Testis (tissue), 3 donors: ENCODE data around the gene COL23A1. TPM values are rescaled to one million over a fixed set of nuclear protein-coding genes. Genes with fewer than 3 reads are reported as not detected.

Experiments used
- DNase-seq: peaks from one replicate; pipeline ENCODE4 v3.0.0-alpha.2; 2019
- H3K27ac ChIP-seq, 2 donors: fragments of 200-600 bp; sonication (generic); one replicate each; pipeline ENCODE4 v1.5.1; 2019
- H3K27me3 ChIP-seq: fragments of 200-600 bp; sonication (generic); one replicate; pipeline ENCODE4 v1.5.1; 2019
- H3K36me3 ChIP-seq: fragments of 200-600 bp; sonication (generic); one replicate; pipeline ENCODE4 v1.5.1; 2017; ENCODE audit warnings: low read depth; ENCODE audit errors: missing control alignments
- H3K4me1 ChIP-seq: fragments of 200-600 bp; sonication (generic); one replicate; pipeline ENCODE4 v1.5.1; 2019
- H3K4me3 ChIP-seq, 2 donors: fragments of 200-600 bp; sonication (generic); one replicate each; pipeline ENCODE4 v1.5.1; 2017 to 2019
- H3K9me3 ChIP-seq: fragments of 200-600 bp; sonication (generic); one replicate; pipeline ENCODE4 v1.5.1; 2017
- CTCF ChIP-seq, 3 experiments: fragments of 450-650 bp in 2 of 3; fragments of 200-600 bp in 1 of 3; sonication (generic) in 1 of 3; IDR thresholded peaks; one replicate each; pipeline ENCODE4 v1.5.1; 2016 to 2019; ENCODE audit warnings: antibody characterized with exemption in 3 of 3, mild to moderate bottlenecking in 2 of 3, moderate library complexity in 1 of 3
- POLR2A ChIP-seq: fragments of 450-650 bp; IDR thresholded peaks from one replicate; pipeline ENCODE4 v1.6.1; 2017; ENCODE audit warnings: antibody characterized with exemption, mild to moderate bottlenecking, moderate library complexity
- WGBS, 2 donors: methylation state at CpG; one replicate each; pipeline ENCODE4 v1.1.5; 2018; 5-methylcytosine and 5-hydroxymethylcytosine counted together
- intact Hi-C: fragments of 100-400 bp; cut with DNase I; formaldehyde crosslinking; loops from one replicate; pipeline ENCODE4 v1.15.1; 2023; ENCODE audit warnings: low total_unique reads
- polyA plus RNA-seq: library from polyadenylated mRNA; stranded (reverse); fragments of 350-450 nt; fragmentation: Illumina TruSeq; extraction: RNeasy Lipid Tissue Mini Kit (QIAGEN cat#74804); gene quantifications from one replicate; pipeline ENCODE4 v1.2.3, GENCODE V29; 2014; ENCODE audit warnings: low read depth, low replicate concordance; ENCODE audit not compliant: insufficient read depth
- total RNA-seq, 2 donors: library from RNA; depleted of rRNA; stranded (reverse); fragments of >200 nt; gene quantifications; one replicate each; pipeline ENCODE4 v1.2.3, GENCODE V29; 2016

The COL23A1 gene
- total and polyA plus RNA-seq, 3 donors from 2014 or later, result 4.3 to 5.5 (median 5.0) TPM

GRCh38 chr5:178246624-178247279 is 343.4 kb downstream of the COL23A1 start:
- no peak overlapping the region for H3K4me3 ChIP-seq
- intact Hi-C loops, result no loop called here
- TF ChIP-seq CTCF (IDR thresholded peaks at IDR 0.05) (no peak), POLR2A (no peak)
- no peaks in the 10 kb centered on the region for H3K36me3 ChIP-seq
- WGBS, 2 donors, result 85 to 86% methylated on average over 12 to 15 of the region's 15 CpGs
- H3K27ac ChIP-seq, result no peak overlapping the region
- H3K4me1 ChIP-seq, result no peaks in the 10 kb centered on the region
- no peaks in the 10 kb centered on the region for H3K27me3 ChIP-seq
- no peaks in the 10 kb centered on the region for H3K9me3 ChIP-seq
- DNase-seq, result no peak

DNA sequence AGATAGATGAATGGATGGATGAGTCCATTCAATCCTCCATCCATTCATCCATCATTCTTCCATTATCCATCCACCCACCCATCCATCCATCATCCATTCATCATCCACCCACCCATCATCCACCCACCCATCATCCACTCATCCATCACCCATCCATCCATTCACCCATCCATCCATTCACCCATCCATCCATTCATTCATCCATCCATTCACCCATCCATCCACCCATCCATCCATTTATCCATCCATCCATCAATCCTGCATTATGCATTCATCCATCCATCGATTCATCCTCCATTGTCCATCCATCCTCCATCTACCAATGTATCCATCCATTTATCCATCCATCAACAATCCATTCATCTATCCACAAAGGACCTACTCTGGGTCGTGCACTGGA is 344.8 kb downstream of the COL23A1 start:
- intact Hi-C loops, result no loop called here
- Histone ChIP-seq H3K9me3 (no peaks in the 10 kb centered on the region), H3K4me1 (no peaks in the 10 kb centered on the region), H3K27ac (no peak overlapping the region), H3K4me3 (no peak overlapping the region), H3K27me3 (no peaks in the 10 kb centered on the region), H3K36me3 (no peaks in the 10 kb centered on the region)
- 85 to 89% methylated on average over 2 of the region's 2 CpGs for WGBS, 2 donors
- TF ChIP-seq POLR2A, result no peak
- TF ChIP-seq CTCF (IDR thresholded peaks at IDR 0.05), result no peak
- no peak for DNase-seq

DNA sequence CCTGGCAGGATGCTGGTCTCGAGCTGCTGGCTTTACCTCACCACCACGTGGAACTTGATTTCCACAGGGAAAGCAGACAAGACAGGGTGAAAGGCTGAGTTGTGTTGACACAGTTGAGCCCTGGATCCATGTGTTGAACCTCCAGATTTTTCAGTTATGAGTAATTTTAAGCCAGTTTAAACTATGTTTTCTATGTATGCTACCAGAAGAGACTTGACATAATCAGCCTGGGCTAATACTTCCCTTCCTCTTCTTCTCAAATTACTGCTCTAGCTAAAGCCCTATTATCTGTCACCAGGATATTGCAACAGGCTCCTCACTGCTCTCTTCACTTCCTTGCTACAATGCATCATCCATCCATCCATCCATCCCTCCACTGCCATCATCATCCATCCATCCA is 345.6 kb downstream of the COL23A1 start:
- no peaks in the 10 kb centered on the region for H3K27me3 ChIP-seq
- no peak for TF ChIP-seq POLR2A
- no peak for TF ChIP-seq CTCF (IDR thresholded peaks at IDR 0.05)
- no peaks in the 10 kb centered on the region for H3K4me1 ChIP-seq
- no peaks in the 10 kb centered on the region for H3K9me3 ChIP-seq
- no peak overlapping the region for H3K4me3 ChIP-seq
- intact Hi-C loops, result no loop called here
- H3K27ac ChIP-seq, result no peak overlapping the region
- no peak for DNase-seq
- no peaks in the 10 kb centered on the region for H3K36me3 ChIP-seq
- 84 to 94% methylated on average over 2 of the region's 2 CpGs for WGBS, 2 donors

DNA sequence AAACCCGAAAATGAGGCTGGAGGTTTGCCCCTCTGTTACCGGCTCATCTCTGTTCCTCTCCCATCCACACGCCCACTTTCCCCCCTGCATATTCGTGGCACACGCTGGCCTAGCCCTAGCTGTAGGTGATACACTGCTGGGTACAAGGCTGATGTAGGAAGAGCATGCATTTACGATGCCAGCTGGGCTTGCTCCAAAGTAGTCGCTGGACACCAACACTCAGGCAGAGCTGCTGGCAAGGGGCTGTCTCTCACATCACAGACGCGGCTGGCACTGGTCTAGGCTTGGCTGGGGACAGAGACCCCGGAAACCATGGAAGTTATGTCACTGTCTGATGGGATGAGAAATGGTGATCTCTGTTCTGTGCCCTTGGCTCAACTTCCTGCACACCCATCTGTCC is 347.8 kb downstream of the COL23A1 start:
- H3K9me3 ChIP-seq, result no peaks in the 10 kb centered on the region
- no peaks in the 10 kb centered on the region for H3K27me3 ChIP-seq
- WGBS, 2 donors, result 86 to 91% methylated on average over 10 of the region's 10 CpGs
- no peak overlapping the region for H3K4me3 ChIP-seq
- H3K4me1 ChIP-seq, result peaks cover 6% of the 10 kb centered on the region
- H3K36me3 ChIP-seq, result no peaks in the 10 kb centered on the region
- intact Hi-C loops, result no loop called here
- no peak overlapping the region for H3K27ac ChIP-seq
- TF ChIP-seq CTCF (IDR thresholded peaks at IDR 0.05) (no peak), POLR2A (no peak)
- DNase-seq, result no peak

- no peak overlapping the region for H3K27ac ChIP-seq
- 81% methylated on average over 15 of the region's 15 CpGs for WGBS, 2 donors
- no peaks in the 10 kb centered on the region for H3K9me3 ChIP-seq
- H3K4me3 ChIP-seq, result no peak overlapping the region
- H3K27me3 ChIP-seq, result no peaks in the 10 kb centered on the region
- intact Hi-C loops, result no loop called here
- H3K36me3 ChIP-seq, result no peaks in the 10 kb centered on the region
- no peak for DNase-seq
- TF ChIP-seq POLR2A (no peak), CTCF (IDR thresholded peaks at IDR 0.05) (no peak)
- H3K4me1 ChIP-seq, result peaks cover 11% of the 10 kb centered on the region
Measured at GRCh38 chr5:178241688-178242231, 348.4 kb downstream of the COL23A1 start.
